ENCODE data around the gene PXMP4.

The PXMP4 gene

GRCh38 chr20:33653218-33653899, 66.8 kb downstream of the PXMP4 start:
- peak; percentile 90 for DNase-seq
